ENCODE measurements around the gene STRC.
"Not testable (repeated sequence)": the region's sequence is repeated elsewhere in the genome, so short reads cannot be mapped to it uniquely, and the experiment has no call there.

The STRC gene

GRCh38 chr15:43618700-43619099, at the start of gene STRC:
Gene STRC, minus strand, starts transcription at chr15:43618800. Its CDS starts 78 bp downstream, at chr15:43618722.
- DNase-seq (ENCODE audit: low read depth in 2 of 2), result not testable (repeated sequence)

GRCh38 chr15:43666177-43666576, 47.6 kb upstream of the STRC start:
- DNase-seq (ENCODE audit: low read depth in 2 of 2), result not testable (repeated sequence)

GRCh38 chr15:43663333-43663732, 44.7 kb upstream of the STRC start:
- not testable (repeated sequence) for DNase-seq (ENCODE audit: low read depth in 2 of 2)

DNA sequence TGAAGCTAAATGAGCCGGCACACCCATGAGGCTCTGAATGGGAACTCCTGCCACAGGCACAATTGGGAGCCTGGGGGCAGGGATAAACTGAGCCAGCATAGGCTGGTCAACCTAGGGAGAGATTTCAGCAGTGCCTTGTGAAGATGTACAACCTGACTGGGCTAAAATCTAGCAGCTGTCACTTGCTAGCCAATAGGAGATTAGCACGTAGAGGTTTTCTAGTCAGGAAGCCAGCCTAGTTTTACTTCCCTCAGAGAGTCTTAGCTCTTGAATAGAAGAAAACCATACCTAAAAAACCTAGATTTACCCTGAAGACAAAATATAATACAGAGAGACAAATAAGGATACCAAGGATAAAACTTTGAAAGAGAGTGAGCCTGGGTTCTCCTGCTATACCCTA, 43.7 kb upstream of the STRC start:
- not testable (repeated sequence) for DNase-seq (ENCODE audit: low read depth in 2 of 2)

DNA sequence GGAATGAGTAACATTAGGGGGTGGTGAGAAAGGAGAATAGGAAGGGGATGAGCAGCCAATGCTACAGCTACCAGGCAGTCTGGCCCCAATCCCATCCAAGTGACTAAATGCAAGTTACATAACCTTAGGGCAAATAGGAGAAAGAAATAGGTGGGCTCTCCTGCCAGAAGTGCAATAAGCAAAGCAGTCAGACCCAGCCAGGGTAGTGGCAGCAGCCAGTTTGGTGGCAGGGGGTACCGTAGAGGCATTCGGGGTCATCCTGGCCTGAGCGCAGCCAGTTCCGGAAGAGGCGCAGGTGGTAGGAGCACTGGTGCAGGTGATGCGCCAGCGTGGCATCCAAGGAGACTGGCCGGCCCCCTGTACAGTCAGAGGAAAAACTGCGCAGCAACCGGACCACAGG, 41.1 kb upstream of the STRC start:
- DNase-seq (ENCODE audit: low read depth in 2 of 2), result not testable (repeated sequence)

DNA sequence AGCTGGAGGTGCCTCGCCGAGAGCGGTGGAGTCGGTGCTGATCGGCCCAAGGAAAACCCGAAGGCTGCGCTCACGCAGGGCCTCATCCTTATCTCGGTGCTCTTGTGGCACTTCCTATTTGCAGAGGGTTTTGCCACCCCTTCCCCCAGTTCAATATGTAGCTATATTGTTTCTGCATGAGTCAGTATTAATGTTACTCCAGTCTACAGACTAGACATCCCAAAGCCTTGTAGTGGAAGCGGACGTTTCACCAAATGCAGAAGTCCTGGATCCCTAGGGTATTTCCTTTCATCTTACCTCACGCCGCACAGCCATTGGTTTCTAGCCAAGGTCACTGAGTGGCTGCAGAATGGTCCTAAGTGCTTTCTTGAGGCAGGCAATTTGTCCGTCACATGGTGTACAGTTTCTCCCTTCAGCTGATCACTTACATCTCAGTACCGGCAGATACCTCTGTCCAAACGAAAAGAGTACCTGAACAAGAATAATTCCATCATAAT, 30.9 kb upstream of the STRC start:
- not testable (repeated sequence) for DNase-seq (ENCODE audit: low read depth in 2 of 2)

GRCh38 chr15:43648649-43649429, 30.2 kb upstream of the STRC start, which contains the start of gene CATSPER2:
Gene CATSPER2, minus strand, starts transcription at chr15:43648844. Its CDS starts 783 bp downstream, at chr15:43648061.
- DNase-seq (ENCODE audit: low read depth in 2 of 2), result no peak

- not testable (repeated sequence) for DNase-seq (ENCODE audit: low read depth in 2 of 2)
Measured at GRCh38 chr15:43638464-43639204, 20.0 kb upstream of the STRC start.

- not testable (repeated sequence) for DNase-seq (ENCODE audit: low read depth in 2 of 2)
Measured at GRCh38 chr15:43626937-43627336, 8.3 kb upstream of the STRC start.

GRCh38 chr15:43625106-43625505, 6.5 kb upstream of the STRC start:
- DNase-seq (ENCODE audit: low read depth in 2 of 2), result no peak

DNA sequence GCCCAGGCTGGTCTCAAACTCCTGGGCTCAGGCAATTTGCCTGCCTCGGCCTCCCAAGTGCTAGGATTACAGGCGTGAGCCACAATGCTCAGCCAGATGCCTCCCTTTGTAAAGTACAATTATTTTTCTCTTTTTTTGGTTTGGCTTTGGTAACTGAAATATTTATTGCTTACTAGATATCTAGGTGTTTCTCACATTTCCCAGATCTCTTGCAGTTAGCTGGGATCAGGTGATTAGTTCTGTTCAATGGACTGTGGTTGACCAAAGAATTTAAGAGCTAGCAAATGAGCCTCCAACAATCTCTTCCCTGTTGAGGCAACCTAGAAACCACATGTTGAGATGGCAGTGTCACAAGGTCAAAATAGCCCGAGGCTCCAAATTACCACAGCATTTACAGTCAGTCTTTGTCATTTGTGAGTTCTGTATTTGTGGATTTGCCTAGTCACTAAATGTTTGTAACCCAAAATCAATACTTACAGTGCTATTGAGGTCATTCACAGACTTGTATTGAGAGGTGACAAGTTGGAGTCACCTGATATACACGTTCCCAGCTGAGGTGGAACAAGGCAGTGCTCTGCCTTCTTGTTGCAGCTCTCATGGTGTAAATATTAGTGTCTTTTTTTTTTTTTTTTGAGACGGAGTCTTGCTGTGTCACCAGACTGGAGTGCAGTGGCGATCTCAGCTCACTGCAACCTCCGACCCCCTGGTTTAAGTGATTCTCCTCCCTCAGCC, 3.6 kb upstream of the STRC start:
- not testable (repeated sequence) for DNase-seq (ENCODE audit: low read depth in 2 of 2)

DNA sequence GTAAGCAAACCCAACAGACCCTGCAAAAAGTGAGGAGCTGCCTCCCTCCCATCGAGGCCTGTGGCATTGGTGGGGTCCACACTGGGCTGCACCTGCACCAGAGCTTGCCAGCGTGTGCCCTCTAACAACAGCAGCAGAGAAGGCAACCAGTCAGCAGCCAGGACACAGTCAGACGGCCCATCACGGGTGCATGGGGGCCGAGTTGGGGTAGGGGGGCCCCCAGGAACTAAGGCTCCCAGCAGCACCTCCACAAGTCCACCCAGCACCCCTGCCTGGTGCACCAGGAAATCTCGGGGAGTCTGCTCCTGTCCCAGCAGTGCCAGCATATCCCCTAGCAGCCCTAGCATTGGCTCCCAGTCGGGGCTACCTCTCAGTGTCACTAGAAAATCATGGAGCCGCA, 850 bp downstream of the STRC start:
- DNase-seq (ENCODE audit: low read depth in 2 of 2), result not testable (repeated sequence)

- not testable (repeated sequence) for DNase-seq (ENCODE audit: low read depth in 2 of 2)
Measured at GRCh38 chr15:43602233-43602632, 16.4 kb downstream of the STRC start.

GRCh38 chr15:43600200-43600599, 18.4 kb downstream of the STRC start:
- DNase-seq (ENCODE audit: low read depth in 2 of 2), result not testable (repeated sequence)

- DNase-seq (ENCODE audit: low read depth in 2 of 2), result not testable (repeated sequence)
Measured at GRCh38 chr15:43599131-43599530, 19.5 kb downstream of the STRC start.

DNA sequence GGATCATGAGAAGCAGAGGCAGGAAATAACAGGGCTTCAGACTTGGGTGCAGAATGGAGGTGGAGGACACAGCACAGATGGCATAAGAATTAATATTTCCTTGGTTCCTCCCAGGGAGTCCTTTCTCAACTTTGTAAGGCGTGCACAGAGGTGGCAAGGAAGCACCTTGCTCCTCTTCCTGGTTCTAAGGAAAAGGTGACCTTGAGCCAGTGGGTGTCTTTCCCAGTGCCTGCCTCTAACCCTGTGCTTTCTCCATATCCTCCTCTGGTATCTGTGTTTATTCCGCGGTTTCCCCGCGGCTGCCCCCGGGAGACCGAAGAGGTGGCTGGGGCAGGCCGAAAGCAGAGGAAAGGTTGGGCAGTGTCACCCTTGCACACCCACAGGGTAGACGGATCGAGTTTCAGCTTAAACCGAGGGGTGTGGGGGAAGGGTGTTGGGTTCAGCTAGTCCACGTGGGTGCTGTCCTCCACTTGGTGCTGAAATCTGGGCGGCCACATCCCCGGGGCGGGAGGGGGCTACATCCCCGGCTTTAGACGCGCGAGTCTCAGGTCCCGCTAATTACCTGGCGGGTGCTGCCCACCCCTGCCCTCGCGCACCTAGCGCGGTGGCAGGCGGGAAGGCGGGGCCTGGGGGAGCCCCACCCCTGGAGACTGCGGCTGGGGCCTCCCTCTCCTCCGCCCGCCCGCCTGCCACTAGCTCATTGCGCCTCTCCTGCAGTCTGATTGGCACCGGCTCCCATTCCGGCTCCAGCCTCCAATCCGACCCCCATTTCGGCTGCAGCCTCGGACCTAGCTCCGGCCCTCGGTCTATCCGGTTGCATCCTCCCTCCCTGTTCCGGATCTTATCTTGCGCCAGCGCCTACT, 25.0 kb downstream of the STRC start, which contains the start of gene CKMT1B:
TSS of gene CKMT1B (plus strand) at position 700 of the 863 bp plus-strand sequence. CDS start 192 bp downstream, outside the sequence.
- not testable (repeated sequence) for DNase-seq (ENCODE audit: low read depth in 2 of 2)

DNA sequence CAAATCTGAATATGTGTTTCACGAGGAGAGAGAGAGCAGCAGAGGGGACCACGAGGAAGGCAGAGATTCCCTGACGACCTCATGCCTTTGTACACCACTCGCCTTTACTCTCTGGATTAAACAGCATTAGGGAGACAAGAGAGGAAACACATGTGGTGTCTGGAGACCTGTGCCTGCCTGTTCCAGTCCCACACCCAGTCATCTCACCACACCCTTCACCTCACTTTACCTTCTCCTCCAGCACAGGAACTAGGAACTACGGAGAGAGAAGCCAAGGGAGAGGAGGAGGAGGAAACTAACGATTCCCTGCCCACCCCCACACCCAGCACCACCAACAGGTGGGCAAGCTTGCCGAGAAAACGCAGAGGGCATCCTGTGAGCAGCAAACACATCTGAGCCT, 25.8 kb downstream of the STRC start:
- not testable (repeated sequence) for DNase-seq (ENCODE audit: low read depth in 2 of 2)

GRCh38 chr15:43589778-43590466, 28.7 kb downstream of the STRC start, which contains the start of gene PPIP5K1:
Gene PPIP5K1, minus strand, starts transcription at chr15:43590208. Its CDS starts 5,704 bp downstream, at chr15:43584504.
- DNase-seq (ENCODE audit: low read depth in 2 of 2), result not testable (repeated sequence)

GRCh38 chr15:43574607-43575006, 44.0 kb downstream of the STRC start:
- DNase-seq (ENCODE audit: low read depth in 2 of 2), result not testable (repeated sequence)

DNA sequence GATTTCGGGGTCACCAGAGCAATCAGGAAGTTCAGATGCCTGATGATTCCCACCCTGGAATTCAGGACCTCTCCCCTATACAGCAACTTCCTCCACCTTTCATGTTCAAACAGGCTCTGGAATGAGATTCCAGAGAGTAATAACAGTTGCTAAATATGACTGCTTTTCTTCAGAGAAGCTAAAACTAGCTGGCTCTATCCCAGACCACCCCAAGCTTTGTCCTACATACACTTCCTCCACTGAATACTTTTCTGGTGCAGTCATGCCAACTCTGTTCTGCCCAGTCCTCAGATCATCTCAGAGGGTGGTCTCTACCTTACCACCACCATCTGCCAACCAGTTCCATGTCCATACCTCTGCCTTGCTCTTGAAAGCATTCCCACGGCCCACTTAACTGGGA, 52.0 kb downstream of the STRC start:
- DNase-seq (ENCODE audit: low read depth in 2 of 2), result not testable (repeated sequence)

Measured in stimulated activated CD4-positive, alpha-beta T cell treated with anti-CD3 and anti-CD28 coated beads, Interleukin-12 subunit alpha, Interleukin-12 subunit beta, amount 100 ng/mL, for 24 hours (primary cell).